Raji (cell line): ENCODE results near the gene TTC23.

Source experiments
- POLR2A ChIP-seq: IDR thresholded peaks from 2 replicates; pipeline ENCODE4 v1.6.1; 2011; ENCODE audit warnings: low read depth, low read length, control low read depth; ENCODE audit not compliant: insufficient read depth

The TTC23 gene

DNA sequence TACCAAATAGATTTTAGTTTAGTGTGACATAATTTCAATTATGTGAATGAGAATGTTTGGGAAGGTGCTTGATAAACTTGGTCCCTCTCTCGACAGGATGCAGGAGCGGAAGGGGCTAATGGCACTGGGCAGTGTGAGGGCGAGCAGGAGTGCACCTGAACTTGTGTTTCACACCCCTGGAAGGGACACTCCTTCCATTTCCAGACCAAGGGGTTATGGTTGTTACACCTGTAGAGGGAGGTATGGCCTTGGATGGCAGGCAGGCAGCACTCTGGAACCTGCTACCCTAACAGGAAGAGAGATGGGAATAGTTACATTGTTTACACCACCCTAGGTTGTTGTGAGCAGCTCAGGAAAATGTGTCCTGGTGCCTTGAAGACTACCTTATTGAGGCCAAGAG lies 122.5 kb downstream of the TTC23 start:
- TF ChIP-seq POLR2A: no peak

DNA sequence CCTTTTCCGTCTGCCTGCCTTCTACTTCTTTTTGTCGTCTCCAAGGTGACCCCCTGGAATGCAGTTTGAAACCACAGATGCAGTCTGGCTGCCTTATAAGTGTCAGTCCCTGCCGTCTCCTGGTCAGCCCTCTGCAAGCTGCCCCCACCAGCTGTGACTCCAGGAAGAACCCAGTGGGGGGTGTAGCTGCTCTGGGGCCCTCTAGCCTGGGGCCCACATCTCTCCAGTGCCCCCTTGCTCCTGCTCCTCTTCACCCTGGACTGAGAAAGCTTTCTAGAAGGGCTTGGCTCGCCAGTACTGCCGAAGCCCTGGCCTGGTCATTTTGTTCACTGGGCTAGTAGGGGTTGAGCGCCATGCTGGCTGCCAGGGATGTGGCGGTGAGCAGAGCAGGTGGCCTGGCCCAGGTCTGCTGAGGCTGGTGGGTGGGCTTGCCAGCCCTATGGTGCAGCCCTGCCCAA lies 123.2 kb downstream of the TTC23 start:
- TF ChIP-seq POLR2A: no peak

DNA sequence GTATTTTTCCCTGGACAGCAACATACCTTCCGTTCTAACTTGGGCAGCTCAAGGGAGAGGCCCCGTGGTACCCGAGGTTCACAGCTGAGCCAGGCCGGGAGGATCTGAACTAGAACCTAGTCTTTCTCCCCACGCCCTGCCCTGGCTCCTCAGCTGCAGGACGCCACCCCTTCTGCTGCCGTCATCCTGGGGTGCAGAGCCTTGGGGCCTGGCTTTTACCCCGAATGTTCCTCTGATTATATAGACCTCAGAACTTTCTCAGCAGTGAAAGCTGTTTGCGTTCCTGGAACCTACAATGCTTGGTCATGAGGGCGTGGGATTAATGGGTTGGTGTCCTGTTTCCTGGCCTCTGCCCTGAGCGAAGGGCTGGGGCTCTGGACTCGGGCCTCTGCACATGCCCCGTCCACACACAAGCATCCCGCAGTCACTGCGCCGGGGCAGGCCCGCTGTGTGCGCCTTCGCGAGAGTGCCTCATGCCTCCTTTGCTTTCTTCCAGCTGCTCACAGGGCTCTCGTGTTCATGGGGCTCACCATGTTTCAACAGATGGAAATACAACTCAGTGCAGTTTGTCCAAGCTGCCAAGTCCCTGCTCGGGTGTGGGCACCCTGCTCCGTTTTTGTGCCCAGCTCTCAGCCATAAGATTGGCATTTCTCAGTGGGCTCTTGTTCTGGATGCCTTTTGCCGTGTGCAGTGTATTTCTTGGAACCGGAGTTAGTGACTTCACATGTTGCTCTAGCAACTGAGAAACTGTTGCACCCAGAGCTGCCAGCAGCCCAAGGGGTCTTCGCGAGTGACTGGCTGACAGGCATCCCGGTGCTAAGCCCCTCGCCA lies 124.1 kb downstream of the TTC23 start:
- TF ChIP-seq POLR2A: no peak

DNA sequence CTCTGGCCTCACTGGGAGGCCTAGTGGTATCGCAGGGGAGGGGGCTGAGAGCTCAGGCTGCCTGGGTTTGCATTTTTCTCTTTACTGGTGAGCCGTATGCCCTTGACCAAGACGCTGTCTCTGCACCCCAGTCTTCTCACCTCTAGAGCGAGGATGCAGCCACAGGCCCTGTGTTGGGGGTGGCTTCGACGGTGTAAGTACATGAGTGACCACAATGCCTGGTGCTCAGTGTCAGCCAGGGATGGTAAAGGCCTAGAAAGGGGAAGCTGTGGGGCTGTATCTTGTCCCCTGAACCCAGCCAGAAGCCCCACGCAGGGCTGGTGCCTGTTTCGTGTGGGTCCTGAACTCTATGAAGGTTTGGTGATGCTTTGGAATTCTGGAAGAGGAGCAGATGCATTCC lies 124.7 kb downstream of the TTC23 start:
- TF ChIP-seq POLR2A: no peak

DNA sequence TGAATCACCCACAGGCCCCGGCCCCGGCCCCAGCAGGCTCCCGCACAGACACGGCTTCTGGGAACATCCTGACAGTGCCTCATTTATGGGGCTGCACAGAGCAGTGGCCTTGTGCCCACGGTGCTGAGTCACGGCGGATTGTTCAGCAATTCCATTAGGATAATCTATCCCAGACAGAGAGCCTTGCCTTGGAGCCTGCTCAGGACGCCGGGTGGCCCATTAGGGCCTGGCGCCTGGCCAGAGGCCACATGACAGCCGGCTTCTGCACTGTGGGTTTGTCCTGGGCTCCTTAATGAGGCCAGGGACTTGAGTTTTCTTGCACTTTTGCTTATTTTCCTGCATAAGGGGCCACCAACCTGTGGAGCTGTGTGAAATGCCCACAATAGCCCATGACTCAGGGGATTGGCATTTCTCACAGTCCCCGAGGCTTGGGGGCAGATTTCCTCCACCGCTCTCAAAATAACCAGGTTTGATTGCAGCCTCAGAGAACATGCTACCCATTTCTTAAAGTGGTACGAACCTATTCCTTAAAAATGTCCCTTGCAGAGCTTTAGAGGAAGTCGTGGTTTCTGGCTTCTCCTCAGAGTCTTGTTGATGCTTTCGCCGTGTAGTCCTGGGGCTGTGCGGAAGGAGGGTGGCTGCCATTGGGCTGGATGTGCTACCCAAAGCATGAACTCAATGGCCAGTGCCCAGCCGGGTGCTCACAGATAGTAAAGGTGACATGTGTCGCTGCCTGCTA lies 125.5 kb downstream of the TTC23 start:
- no peak for TF ChIP-seq POLR2A

DNA sequence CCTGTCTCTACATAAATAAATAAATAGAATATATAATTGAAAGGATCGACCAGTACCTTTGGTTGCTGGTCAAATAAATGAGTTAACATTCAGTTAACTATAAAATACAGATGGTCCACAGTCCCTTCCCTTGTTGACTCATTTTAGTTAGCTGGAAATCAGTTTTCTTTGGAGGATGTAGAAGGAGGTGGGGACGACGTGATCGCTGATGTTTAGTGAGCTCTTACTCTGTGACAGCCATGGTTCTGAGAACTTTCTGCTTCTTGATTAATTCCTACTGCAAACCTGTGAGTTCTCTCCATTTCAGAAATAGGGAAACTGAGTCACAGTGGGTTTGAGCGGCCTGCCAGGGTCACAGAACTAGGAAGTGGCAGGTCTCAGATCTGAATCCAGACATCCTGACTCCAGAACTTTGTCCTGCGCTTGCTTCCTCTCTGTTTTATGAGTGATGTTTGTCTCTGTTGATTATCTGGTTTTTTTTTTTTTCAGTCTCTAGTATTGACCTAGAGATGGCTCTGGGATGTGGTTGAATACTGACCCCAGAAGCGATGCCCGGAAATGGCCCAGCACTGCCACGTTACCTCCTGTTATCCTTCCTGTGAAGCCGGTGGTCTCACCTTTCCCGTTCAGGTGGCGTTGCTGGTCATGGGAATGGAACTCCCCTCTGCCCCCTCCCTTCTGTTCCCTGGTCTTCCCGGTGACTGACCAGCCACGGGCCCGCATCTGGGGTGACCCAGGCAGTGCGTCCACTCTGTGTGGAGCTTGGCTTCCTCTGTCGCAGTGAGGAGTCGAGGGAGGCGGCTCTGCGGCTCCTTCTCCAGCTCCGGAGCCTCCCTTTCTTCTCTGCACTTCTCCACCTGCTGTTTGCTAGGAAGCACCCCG lies 126.3 kb downstream of the TTC23 start:
- no peak for TF ChIP-seq POLR2A

DNA sequence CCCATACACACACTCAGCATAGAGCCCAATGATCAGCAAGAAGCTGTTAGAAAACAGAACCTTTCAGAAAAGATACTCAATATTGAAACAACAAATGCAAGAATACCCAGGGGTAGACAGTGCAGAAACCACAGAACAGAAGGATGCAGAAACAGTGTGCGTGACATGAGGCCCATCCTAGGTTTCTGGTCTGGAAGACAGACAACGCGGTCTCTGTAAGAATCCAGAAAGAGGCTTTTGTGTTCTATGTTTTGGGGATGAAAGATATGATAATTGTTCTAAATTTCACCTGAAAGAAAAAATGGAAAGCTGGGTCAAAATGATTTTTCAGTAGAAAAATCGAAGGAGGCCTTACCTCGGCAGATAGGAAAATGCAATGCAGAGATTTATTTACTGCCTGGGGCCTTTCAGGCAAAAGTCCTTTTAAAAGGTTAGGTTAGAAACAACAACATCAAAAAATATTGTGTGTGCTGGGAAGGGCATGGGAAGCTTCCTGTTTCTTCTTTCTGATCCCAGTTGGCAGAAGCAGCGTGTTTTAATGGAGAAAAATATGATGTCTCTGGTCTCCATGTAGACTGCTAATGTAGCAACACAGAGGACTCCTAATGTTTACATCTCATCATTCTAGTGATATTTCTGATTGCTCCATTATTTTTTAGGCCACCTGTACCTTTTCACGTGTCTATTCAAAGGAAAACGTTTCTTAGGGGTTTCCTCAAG lies 127.5 kb downstream of the TTC23 start:
- no peak for TF ChIP-seq POLR2A

DNA sequence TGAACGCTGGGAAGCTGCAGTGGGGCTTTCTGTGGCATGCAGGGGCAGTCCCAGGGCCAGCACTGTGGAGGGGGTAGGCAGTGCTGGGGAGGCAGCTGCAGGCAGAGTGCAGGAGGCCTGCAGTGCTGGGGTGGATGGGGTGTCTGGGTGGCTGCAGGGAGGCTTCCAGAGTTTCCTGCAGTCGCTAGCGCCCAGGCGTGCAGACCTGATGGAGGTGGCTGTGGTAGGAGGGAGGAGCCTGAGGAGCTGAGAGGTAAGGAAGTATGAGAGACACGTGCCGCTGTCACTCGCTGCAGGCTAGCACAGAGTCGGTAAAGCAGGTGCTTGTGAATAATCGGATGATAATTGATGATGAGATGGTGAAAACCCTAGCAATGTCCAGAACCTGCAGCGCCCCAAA lies 128.2 kb downstream of the TTC23 start:
- TF ChIP-seq POLR2A: no peak

DNA sequence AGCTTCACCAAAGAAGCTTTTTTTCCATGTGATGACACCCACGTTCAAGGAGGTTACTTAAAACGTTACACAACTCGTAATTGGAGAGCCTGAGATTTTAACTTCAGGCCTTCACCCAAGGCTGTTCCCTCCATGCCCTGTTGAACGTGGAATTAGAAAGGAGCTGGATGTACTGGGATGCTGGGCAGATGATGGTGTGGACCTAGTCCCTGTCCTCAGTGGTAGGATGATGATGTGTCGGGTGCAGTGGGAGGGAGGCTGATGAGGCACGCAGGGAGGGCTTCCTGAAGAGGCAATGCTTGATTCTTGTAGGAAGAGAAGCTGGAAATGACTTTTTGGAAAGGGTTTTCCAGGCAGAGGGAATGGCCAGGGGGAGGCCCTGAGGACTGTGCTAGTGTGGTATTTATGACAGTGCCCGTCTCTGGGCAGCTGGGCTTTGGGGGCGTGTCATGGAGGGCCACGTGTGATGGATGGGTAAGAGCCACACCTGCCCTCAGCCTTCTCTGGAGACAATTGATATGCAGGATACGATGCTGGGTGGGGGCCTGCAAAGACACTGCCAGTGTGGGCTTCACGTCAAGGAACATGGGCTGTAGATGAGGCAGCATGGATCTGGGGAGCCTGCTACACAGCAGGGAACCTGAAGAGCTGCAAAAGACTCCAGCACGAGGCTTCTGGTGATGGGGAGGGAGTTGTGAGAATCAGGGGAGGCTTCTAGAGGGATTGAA lies 129.2 kb downstream of the TTC23 start:
- TF ChIP-seq POLR2A: no peak

DNA sequence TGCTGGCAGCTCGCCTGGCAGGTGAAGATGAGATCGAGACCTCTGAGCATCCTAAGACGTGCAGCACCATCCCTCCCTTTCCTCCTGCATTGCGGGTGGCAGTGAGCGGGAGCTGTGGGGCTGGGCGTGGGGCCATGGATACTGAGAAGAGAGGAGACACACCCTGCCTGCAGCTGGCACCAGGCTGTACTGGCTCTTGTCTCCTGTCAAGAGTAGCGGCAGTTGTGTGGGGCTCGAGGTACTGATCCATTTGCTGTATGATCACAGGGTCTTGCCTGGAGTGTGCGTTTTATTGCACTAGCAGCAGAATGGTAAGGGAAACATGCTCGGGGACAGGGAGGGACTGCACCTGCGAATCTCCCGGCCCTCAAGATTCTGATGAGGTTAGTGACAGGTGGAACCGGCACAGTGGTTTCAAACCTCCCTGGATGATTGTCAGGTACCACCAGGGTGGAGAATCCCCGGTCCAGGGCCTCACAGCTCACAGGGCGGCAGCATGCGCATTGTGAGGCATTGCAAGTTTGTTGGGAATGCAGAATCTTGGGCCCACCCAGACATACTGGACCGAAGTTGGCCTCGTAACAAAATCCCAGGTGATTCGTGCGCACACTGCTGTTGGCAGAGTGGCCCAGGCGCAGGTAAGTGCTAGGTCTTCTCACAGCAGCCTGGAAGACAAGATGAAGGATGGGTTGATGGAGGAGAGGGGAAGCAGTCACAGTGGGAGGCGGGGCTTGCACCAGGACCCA lies 130.4 kb downstream of the TTC23 start:
- no peak for TF ChIP-seq POLR2A

DNA sequence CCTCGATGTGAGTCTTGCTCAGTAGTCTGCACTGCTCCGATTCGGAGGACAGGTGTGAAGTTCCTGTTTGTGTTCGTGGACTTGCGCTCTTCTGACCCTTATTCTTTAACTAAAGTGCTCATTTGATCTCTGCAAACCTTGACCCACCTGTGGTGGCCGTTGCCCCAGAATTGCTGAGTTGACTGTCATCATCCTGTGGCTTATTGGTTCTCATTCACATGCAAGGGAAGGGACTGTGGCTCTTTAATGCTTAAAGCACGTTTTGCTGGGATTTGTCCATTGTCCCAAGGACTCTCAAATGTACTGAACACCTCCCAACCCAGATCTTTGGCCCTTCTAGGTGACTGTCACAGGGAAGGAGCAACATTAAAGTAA lies 131.1 kb downstream of the TTC23 start:
- TF ChIP-seq POLR2A: no peak

DNA sequence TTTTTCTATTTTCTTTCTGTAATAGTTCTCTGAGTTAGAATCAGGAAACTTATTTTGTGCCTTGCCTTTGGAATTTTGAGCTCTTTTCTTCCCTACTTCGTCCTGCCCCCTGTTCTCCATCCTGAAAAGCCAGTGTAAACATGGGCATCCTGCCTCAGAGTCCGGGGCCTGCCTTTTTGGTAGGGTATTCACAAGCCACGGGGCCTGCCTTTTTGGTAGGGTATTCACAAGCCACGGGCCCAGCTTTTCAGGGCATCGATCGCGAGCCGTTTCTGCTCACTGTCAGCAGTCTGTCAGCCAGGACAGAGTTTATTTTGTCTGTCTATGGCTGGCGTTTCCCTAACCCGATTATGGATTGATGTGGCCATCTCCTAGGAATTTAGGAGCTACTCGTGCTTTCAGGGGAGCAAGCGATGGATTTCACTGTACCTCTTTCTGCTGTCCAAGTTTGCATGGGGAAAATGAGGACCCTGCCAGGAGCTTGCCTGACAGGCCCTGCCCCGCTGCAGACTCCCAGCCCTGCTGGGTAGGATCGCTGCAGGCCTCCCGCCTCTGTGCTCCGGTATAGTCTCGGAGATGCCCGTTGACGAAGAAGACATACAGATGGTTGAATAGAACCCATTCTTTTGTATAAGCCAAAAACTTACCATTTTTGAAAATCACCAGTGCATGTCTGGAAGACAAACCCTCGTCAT lies 131.7 kb downstream of the TTC23 start:
- TF ChIP-seq POLR2A: no peak

DNA sequence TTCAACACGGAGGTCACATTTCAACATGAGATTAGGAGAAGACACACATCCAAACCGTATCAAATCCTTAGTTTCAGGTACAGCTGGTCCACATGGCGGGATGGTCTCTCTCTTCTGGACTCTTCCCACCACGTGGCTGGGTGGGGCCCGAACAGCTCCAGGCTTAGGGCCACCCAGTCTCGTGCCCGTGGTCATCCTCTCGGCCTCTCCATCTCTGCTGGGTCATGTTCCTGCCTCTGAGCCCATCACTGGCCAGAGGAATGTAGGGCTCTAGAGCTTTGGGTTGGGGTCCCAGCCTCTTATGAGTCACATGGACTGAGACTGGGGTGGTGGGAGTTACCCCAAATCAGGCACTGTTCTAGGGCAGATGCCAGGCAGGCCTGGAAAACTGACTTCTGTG lies 132.3 kb downstream of the TTC23 start:
- no peak for TF ChIP-seq POLR2A
